Neural cell (in vitro differentiated cells): ENCODE measurements around the gene CCDC7. TPM values are rescaled to one million over a fixed set of nuclear protein-coding genes. Genes with fewer than 3 reads are reported as not detected.

ENCODE experiments used
- H2AFZ ChIP-seq: fragments of 200-600, 300-800 bp; sonication (generic), shearing (Covaris generic); 2 replicates; pipeline ENCODE4 v1.6.0; 2014; ENCODE audit warnings: low read depth, mild to moderate bottlenecking, antibody characterized with exemption, low read length, moderate library complexity
- H3F3A ChIP-seq: fragments of 200-600 bp; shearing (Covaris generic); 2 replicates; pipeline ENCODE4 v1.6.1; 2016; ENCODE audit warnings: mild to moderate bottlenecking, moderate library complexity, mixed read lengths, antibody characterized with exemption, low read length; ENCODE audit not compliant: insufficient read depth, poor library complexity, severe bottlenecking
- H3K27ac ChIP-seq: fragments of 200-600, 300-800 bp; sonication (generic), shearing (Covaris generic); 2 replicates; pipeline ENCODE4 v1.5.1; 2014; ENCODE audit warnings: mild to moderate bottlenecking, low read length, moderate library complexity
- H3K27me3 ChIP-seq: fragments of 300-800, 200-600 bp; sonication (generic), shearing (Covaris generic); 2 replicates; pipeline ENCODE4 v1.6.0; 2014; ENCODE audit warnings: mild to moderate bottlenecking, low read depth, low read length, moderate library complexity; ENCODE audit not compliant: insufficient read depth
- H3K36me3 ChIP-seq: fragments of 300-800, 200-600 bp; sonication (generic), shearing (Covaris generic); 2 replicates; pipeline ENCODE4 v1.5.1; 2014; ENCODE audit warnings: mild to moderate bottlenecking, antibody characterized with exemption, low read length, moderate library complexity; ENCODE audit not compliant: insufficient read depth
- H3K4me2 ChIP-seq: fragments of 300-800, 200-600 bp; sonication (generic), shearing (Covaris generic); 2 replicates; pipeline ENCODE4 v1.6.0; 2014; ENCODE audit warnings: mild to moderate bottlenecking, low read length
- H3K4me3 ChIP-seq: fragments of 300-800, 200-600 bp; sonication (generic), shearing (Covaris generic); 2 replicates; pipeline ENCODE4 v1.5.1; 2014; ENCODE audit warnings: mild to moderate bottlenecking, low read length, moderate library complexity
- H3K79me2 ChIP-seq: fragments of 200-600 bp; shearing (Covaris generic); replicated peaks from 2 replicates; pipeline ENCODE4 v1.6.0; 2014; ENCODE audit warnings: mild to moderate bottlenecking, low read length, moderate library complexity; ENCODE audit not compliant: insufficient read depth
- H3K9ac ChIP-seq: fragments of 300-800, 200-600 bp; sonication (generic), shearing (Covaris generic); 2 replicates; pipeline ENCODE4 v1.6.1; 2016; ENCODE audit warnings: mild to moderate bottlenecking, low read length, mixed read lengths
- H3K9me2 ChIP-seq: fragments of 200-600 bp; shearing (Covaris generic); 2 replicates; pipeline ENCODE4 v1.6.1; 2016; ENCODE audit warnings: mild to moderate bottlenecking, low read length, mixed read lengths; ENCODE audit not compliant: insufficient read depth
- H3K9me3 ChIP-seq: fragments of 200-600, 300-800 bp; sonication (generic), shearing (Covaris generic); 2 replicates; pipeline ENCODE4 v1.6.1; 2016; ENCODE audit warnings: mild to moderate bottlenecking, mixed run types, low read length, moderate library complexity, mixed read lengths
- H4K20me1 ChIP-seq: fragments of 200-600 bp; shearing (Covaris generic); 2 replicates; pipeline ENCODE4 v1.6.1; 2016; ENCODE audit warnings: mild to moderate bottlenecking, mixed run types; ENCODE audit not compliant: insufficient read depth
- EP300 ChIP-seq: fragments of 450-650 bp; conservative IDR thresholded peaks from 2 replicates; pipeline ENCODE4 v1.6.1; 2014; ENCODE audit warnings: antibody characterized with exemption, mild to moderate bottlenecking, moderate library complexity; ENCODE audit not compliant: poor library complexity, severe bottlenecking
- EZH2 ChIP-seq: fragments of 200-600, 300-800 bp; shearing (Covaris generic), sonication (generic); IDR thresholded peaks from 2 replicates; pipeline ENCODE4 v1.6.1; 2014; ENCODE audit warnings: antibody characterized with exemption, low read length, borderline replicate concordance, mild to moderate bottlenecking; ENCODE audit not compliant: insufficient read depth, poor library complexity, severe bottlenecking
- MXI1 ChIP-seq: fragments of 450-650 bp; conservative IDR thresholded peaks from 2 replicates; pipeline ENCODE4 v1.6.1; 2014; ENCODE audit warnings: antibody characterized with exemption, mild to moderate bottlenecking; ENCODE audit not compliant: poor library complexity, severe bottlenecking
- POLR2AphosphoS5 ChIP-seq: IDR thresholded peaks from 2 replicates; pipeline ENCODE4 v1.6.1; 2012
- RAD21 ChIP-seq: fragments of 450-650 bp; conservative IDR thresholded peaks from 2 replicates; pipeline ENCODE4 v1.6.1; 2014; ENCODE audit warnings: antibody characterized with exemption, mild to moderate bottlenecking, moderate library complexity
- SMC3 ChIP-seq: fragments of 450-650 bp; conservative IDR thresholded peaks from 2 replicates; pipeline ENCODE4 v1.6.1; 2014; ENCODE audit warnings: antibody characterized with exemption, mild to moderate bottlenecking, moderate library complexity; ENCODE audit not compliant: poor library complexity
- TAF1 ChIP-seq: IDR thresholded peaks from 2 replicates; pipeline ENCODE4 v1.6.1; 2012; ENCODE audit warnings: low read depth
- polyA plus RNA-seq: library from polyadenylated mRNA; depleted of rRNA; stranded (reverse); fragments of >200 nt; gene quantifications from 2 replicates; pipeline ENCODE4 v1.2.3, GENCODE V29; 2014
- TF ChIP-seq, protein P1 (sequence below): fragments of 450-650 bp; IDR thresholded peaks from 2 replicates; pipeline ENCODE4 v1.5.1; 2014; ENCODE audit warnings: antibody characterized with exemption, mild to moderate bottlenecking, moderate library complexity; ENCODE audit not compliant: poor library complexity, severe bottlenecking
- TF ChIP-seq, protein P2 (sequence below): IDR thresholded peaks from 2 replicates; pipeline ENCODE4 v1.6.1; 2012; ENCODE audit warnings: borderline replicate concordance

The CCDC7 gene
- polyA plus RNA-seq, 1 donor from 2014 or later: 5.1 TPM

GRCh38 chr10:32854435-32854834, 408.5 kb downstream of the CCDC7 start:
- no peaks in the 10 kb centered on the region for H3K36me3 ChIP-seq
- H3K9me2 ChIP-seq: no peaks in the 10 kb centered on the region
- H3K9ac ChIP-seq: no peak overlapping the region
- H2AFZ ChIP-seq: no peak overlapping the region
- no peaks in the 10 kb centered on the region for H3K79me2 ChIP-seq
- H3K4me3 ChIP-seq: no peak overlapping the region
- TF ChIP-seq RAD21 (no peak), EZH2 (no peak), MXI1 (no peak), POLR2AphosphoS5 (no peak), EP300 (no peak), TAF1 (no peak), SMC3 (no peak)
- TF ChIP-seq, protein P1, sequence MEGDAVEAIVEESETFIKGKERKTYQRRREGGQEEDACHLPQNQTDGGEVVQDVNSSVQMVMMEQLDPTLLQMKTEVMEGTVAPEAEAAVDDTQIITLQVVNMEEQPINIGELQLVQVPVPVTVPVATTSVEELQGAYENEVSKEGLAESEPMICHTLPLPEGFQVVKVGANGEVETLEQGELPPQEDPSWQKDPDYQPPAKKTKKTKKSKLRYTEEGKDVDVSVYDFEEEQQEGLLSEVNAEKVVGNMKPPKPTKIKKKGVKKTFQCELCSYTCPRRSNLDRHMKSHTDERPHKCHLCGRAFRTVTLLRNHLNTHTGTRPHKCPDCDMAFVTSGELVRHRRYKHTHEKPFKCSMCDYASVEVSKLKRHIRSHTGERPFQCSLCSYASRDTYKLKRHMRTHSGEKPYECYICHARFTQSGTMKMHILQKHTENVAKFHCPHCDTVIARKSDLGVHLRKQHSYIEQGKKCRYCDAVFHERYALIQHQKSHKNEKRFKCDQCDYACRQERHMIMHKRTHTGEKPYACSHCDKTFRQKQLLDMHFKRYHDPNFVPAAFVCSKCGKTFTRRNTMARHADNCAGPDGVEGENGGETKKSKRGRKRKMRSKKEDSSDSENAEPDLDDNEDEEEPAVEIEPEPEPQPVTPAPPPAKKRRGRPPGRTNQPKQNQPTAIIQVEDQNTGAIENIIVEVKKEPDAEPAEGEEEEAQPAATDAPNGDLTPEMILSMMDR: no peak
- TF ChIP-seq, protein P2, sequence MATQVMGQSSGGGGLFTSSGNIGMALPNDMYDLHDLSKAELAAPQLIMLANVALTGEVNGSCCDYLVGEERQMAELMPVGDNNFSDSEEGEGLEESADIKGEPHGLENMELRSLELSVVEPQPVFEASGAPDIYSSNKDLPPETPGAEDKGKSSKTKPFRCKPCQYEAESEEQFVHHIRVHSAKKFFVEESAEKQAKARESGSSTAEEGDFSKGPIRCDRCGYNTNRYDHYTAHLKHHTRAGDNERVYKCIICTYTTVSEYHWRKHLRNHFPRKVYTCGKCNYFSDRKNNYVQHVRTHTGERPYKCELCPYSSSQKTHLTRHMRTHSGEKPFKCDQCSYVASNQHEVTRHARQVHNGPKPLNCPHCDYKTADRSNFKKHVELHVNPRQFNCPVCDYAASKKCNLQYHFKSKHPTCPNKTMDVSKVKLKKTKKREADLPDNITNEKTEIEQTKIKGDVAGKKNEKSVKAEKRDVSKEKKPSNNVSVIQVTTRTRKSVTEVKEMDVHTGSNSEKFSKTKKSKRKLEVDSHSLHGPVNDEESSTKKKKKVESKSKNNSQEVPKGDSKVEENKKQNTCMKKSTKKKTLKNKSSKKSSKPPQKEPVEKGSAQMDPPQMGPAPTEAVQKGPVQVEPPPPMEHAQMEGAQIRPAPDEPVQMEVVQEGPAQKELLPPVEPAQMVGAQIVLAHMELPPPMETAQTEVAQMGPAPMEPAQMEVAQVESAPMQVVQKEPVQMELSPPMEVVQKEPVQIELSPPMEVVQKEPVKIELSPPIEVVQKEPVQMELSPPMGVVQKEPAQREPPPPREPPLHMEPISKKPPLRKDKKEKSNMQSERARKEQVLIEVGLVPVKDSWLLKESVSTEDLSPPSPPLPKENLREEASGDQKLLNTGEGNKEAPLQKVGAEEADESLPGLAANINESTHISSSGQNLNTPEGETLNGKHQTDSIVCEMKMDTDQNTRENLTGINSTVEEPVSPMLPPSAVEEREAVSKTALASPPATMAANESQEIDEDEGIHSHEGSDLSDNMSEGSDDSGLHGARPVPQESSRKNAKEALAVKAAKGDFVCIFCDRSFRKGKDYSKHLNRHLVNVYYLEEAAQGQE: no peak
- no peaks in the 10 kb centered on the region for H3K27me3 ChIP-seq
- H3K9me3 ChIP-seq: peaks cover 4% of the 10 kb centered on the region
- H3F3A ChIP-seq: no peaks in the 10 kb centered on the region
- H3K4me2 ChIP-seq: no peak overlapping the region
- no peak overlapping the region for H3K27ac ChIP-seq
- no peaks in the 10 kb centered on the region for H4K20me1 ChIP-seq

DNA sequence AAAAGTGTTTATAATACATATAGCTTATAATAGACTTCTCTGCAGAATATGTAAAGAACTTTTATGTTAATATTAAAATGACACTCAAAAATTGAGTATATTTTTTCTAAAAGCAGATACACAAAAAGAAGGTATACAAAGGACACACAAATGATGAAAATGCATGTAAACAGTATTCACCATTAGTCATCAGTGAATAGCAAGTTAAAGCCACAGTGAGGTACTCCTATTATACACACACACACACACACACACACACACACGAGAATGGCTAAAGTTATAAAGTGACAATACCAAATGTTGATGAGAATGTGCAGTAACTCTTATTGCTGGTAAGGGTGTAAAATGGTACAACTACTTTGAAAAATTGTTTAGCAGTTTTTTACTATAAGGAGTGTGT, 419.2 kb downstream of the CCDC7 start:
- Histone ChIP-seq H3K9me3 (no peaks in the 10 kb centered on the region), H2AFZ (no peak overlapping the region), H3K4me2 (no peak overlapping the region), H3K27ac (no peak overlapping the region), H3K27me3 (no peaks in the 10 kb centered on the region), H3F3A (no peaks in the 10 kb centered on the region), H3K36me3 (no peaks in the 10 kb centered on the region), H4K20me1 (no peaks in the 10 kb centered on the region), H3K79me2 (no peaks in the 10 kb centered on the region), H3K9me2 (no peaks in the 10 kb centered on the region), H3K4me3 (no peak overlapping the region), H3K9ac (no peak overlapping the region)
- no peak for TF ChIP-seq POLR2AphosphoS5
- no peak for TF ChIP-seq RAD21
- TF ChIP-seq TAF1: no peak

GRCh38 chr10:32877915-32878314, 432.0 kb downstream of the CCDC7 start:
- no peak overlapping the region for H3K9ac ChIP-seq
- H3K36me3 ChIP-seq: no peaks in the 10 kb centered on the region
- no peak overlapping the region for H3K4me3 ChIP-seq
- no peak overlapping the region for H3K27ac ChIP-seq
- H3F3A ChIP-seq: no peaks in the 10 kb centered on the region
- H3K9me3 ChIP-seq: no peaks in the 10 kb centered on the region
- H3K27me3 ChIP-seq: no peaks in the 10 kb centered on the region
- no peak overlapping the region for H2AFZ ChIP-seq
- no peaks in the 10 kb centered on the region for H3K79me2 ChIP-seq
- no peak overlapping the region for H3K4me2 ChIP-seq
- no peaks in the 10 kb centered on the region for H4K20me1 ChIP-seq
- H3K9me2 ChIP-seq: no peaks in the 10 kb centered on the region
- TF ChIP-seq, protein P2: no peak
- no peak for TF ChIP-seq TAF1
- TF ChIP-seq, protein P1: no peak
- TF ChIP-seq MXI1: no peak
- no peak for TF ChIP-seq POLR2AphosphoS5
- TF ChIP-seq SMC3: no peak
- TF ChIP-seq RAD21: no peak
- TF ChIP-seq EZH2: no peak
- no peak for TF ChIP-seq EP300
